CD4-positive, alpha-beta T cell treated with Interleukin-1 beta for 1 hour (primary cell): ENCODE results near the gene USP6.
A peak's percentile ranks its signal among the peaks of the same experiment; 100 is the strongest.
"Not testable (repeated sequence)": the region's sequence is repeated elsewhere in the genome, so short reads cannot be mapped to it uniquely, and the experiment has no call there.

Experiments
- DNase-seq, 2 donors: peaks; one replicate each; pipeline ENCODE4 v3.0.0-alpha.2; 2020 to 2022

The USP6 gene

DNA sequence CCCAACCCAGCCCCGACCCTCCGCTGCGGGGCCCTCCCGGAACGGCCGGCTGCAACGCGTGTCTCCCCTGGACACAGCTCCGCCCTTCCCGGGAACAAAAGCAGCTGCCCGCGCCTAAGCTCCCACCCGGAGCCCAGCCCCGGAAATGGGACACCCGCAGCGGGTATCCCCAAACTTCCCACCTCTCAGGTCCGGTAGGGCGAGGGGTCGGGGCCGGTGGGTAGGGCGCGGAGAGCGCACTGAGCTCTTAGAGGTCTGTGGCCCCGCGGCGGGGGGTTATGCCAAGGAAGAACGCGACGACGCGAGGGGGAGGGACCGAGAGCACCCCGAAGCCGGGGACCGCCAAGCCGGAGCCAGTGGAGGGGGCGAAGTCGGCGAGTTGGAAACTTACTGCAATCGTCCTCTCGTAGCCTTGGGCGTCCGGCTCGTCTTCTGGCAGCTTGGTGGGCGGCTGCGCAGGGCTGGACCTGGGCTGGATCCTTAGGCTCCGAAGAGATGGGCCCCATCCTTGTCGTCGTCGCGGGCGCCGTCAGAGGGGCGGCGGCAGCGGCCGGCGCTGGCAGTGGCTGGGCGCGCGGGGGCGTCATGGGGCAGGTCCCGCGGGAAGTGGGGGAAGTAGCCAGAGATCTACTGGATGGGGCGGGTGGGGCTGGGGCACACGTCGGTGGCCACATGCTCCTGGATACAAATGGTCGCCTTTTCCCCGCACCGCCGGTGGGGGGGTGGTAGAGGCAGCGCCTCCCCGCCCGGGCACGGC is 6.9 kb downstream of the USP6 start:
- peak in 1 of 2 donors; percentile 12 for DNase-seq

DNA sequence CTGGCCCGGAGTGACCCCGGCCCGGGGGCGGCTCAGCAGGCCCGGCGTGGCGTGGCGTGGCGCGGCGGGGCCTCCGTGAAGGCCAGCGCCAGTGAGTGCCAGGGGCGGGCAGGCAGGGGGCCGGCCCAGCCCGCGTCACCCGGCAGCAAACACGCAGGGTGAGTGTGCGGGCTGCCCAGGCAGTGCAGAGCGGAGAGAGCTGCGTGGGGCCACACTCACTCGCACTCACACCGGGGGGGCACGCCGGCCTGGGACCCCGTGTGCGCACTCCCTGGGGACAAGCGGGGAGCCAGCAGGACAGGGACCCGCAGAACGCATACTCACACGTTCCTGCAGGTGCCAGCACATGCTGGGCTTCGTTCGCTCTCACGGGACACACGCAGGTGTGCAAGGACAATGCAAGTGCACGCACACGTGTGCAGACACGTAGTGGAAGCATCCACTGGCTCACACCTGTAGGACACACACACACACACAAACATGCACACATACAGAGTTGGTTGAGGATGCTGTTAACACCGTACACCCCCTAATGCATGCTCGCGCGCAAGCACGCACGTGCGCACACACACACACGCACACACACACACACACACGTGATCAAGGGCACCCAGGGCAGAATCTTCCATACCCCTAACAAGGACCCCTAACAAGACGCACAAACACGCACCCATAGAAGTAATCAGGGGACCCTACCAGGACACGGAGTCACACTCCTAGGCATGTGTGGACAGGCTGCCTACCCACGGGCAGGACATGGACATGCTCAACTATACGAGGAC is 7.7 kb downstream of the USP6 start:
- DNase-seq = no peak

DNA sequence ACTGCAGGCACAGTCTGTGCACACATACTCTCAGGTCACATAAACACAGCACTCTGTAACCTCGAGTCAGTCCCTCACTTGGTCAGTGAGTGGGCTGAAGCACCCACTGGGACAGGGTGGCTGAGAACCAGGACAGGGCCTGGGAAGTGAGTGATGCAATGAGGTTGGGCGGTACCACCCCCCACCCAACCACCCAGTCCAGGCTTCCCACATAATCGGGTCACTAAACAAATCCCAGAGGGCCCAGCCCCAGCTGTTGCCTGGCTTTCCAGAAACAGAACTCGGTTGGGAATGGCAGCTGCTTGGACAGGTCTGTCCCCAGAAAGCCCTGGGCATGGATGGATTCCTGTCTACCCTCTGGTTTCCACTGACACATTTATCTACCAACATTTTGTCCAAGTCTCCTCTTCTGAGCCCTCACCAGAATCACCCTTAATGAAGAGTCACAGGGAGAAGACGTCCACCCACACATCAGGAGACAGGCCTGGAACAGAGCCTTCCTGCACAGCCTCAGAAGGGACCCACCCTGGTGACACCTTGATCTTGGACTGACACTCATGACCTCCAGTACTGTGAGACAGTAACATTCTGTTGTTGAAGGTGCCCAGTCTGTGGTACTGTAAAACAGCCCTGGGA is 8.4 kb downstream of the USP6 start:
- not testable (repeated sequence) for DNase-seq

DNA sequence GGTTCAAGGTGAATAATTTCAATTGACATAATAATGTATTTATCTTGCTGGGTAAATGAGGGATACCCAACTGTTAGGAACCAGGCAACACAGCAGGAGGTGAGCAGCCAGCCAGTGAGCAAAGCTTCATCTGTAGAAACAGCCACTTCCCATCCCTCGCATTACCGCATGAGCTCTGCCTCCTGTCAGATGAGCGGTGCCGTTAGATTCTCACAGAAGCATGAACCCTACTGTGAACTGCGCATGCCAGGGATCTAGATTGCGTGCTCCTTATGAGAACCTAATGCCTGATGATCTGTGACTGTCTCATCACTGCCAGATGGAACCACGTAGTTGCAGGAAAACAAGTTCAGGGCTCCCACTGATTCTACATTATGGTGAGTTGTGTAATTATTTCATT is 9.1 kb downstream of the USP6 start:
- not testable (repeated sequence) for DNase-seq

DNA sequence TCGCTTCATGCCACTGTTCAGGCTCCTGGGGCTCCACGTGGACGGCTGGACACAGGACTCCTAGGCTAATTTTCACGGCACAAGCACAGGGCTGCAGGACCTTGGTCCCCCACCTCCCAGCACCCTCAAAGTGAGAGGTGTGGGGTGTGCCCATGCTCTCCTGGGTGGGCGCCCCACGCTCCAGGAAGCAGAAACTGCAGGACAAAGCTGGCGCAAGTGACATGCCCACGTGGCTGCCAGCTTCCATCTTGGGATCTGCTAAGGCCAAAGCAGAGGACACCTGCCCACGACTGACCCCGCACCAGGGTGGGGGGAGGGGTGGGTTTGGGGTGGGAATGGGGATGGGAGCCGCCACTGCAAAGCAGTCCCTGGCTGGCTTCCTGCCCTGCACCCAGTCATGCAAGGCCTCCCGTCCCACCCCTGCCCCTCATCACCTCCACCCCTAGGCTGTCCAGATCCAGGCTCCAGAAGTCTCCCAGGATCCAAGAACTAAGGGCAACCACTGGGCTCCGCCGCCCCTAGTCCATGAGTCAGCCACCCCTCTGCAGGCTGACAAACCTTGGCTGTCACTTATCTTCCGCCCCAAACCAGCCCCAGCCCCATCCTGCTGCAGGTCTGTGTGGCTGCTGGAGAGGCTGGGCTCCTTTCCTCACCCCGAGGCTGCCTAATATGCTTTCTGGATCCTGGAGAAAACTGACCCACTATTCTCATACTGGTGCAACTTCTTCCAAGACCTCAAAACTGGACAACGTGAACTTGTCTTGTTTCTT is 11.1 kb downstream of the USP6 start:
- DNase-seq = no peak

DNA sequence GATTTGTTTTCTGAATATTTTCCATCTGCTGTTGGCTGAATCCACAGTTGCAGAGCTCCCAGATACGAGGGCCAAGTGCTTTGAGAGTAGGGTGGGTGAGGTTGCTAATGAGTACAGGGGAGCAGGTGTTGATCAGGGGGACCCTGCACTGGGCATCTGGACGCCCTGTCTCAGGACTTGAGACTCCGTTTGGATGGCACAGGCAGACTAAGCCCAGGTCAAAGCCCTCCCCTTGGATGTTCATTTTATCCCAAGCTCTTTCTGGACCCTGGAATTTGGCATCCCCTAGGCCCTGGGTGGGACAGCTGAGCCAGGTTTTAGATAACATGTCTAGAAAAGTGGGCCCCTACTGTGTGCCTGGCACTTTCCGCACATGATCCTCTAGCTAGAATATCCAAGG is 12.1 kb downstream of the USP6 start:
- DNase-seq = no peak

DNA sequence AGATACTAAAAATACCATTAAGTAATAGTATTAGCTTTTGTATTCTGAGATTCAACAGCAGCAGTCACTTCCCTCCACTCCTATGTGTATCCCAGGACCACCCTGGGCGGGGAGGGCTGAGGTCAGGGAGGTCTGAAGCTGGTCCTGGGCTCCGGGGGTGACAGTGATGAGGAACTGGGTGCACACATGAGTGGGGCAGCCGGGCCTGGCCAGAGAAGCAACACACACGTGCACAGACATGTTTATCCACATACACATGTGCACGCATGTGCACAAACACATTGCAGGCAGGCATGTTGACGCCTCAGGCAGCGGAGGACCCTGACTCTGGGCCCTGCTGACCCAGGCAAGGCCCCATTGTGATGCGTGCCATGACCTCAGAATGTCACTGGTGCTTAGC is 12.6 kb downstream of the USP6 start:
- DNase-seq = not testable (repeated sequence)

DNA sequence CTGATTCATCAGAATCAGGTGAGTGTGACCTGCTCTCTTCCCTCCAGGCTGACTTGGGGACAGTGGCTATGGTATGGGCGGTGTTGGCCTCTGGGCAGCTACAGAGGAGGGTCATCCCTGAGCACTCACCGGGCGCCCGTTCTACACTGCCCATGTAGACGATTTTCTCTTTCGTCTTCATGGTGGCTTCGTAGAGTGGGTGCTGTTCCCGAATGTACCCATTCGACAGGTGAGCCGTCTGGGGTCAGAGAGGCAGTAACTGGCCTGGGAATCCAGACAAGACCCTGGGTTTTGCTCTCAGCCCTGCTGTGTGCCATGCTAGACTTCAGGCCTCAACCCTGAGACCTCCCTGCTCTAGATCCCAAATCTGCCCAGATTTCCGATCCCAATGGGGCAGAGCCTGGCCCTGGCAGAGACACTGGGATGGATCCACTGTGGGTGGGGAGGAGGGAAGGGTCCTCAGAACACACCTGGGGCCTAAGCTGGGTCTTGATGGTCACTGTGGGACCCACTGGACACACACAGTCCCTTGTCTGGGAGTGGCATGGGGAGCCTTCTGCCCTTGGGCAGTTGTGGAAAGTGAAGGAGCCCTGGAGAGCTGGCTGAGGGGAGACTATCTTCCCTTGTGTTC is 13.2 kb downstream of the USP6 start:
- DNase-seq = no peak

DNA sequence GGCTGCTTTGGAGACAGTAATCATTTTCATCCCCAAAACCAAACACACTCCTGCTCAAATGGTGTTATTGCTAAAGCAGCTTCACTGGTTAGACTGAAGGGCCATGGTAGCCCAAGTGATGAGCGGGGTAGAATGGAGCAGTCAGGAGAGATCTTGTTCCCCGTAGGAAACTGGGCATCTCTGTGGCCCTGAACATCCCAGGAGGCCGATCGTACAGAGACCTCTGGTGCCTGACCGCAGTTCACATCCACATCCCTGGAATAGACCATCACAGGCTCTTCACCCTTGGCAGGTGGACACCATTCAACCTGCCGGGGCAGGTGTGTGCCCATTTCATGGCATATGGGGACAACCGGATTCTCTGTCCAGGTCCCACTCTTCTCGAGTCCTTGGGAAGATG is 13.9 kb downstream of the USP6 start:
- not testable (repeated sequence) for DNase-seq

DNA sequence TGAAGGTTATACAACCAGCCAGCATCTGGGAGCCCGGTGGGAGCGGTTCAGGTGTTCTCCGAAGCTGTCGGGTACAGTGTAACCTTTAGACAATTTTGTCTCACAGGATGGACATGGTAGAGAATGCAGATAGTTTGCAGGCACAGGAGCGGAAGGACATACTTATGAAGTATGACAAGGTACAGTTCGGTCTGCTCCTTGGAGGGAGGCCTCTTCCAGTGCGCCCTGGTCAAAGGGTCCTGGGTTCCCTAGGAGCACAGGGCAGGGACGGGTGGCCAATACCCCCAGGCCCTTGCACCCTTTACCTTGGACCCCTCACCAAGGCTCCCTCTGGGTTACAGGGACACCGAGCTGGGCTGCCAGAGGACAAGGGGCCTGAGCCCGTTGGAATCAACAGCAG is 14.4 kb downstream of the USP6 start:
- DNase-seq = not testable (repeated sequence)

DNA sequence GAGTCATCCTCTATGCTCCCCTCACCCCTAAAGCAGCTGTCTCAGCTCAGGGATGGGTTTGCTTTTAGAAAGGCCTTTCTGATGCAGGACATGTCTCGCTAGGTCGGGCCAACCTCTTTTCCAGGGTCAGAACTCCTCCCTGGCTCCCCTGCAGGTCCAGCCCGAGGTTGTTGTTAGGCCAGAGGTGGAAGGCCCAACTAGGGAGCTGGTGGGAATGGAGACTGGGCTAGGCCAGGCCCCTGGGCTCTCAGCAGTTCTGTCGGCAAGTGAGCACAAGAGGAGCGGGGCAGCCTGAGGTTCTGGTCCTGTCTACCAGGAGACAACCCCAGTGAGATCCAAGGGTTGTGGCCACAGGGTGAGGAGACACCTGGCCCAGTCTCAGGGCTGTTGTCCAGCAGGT is 14.9 kb downstream of the USP6 start:
- DNase-seq = not testable (repeated sequence)

DNA sequence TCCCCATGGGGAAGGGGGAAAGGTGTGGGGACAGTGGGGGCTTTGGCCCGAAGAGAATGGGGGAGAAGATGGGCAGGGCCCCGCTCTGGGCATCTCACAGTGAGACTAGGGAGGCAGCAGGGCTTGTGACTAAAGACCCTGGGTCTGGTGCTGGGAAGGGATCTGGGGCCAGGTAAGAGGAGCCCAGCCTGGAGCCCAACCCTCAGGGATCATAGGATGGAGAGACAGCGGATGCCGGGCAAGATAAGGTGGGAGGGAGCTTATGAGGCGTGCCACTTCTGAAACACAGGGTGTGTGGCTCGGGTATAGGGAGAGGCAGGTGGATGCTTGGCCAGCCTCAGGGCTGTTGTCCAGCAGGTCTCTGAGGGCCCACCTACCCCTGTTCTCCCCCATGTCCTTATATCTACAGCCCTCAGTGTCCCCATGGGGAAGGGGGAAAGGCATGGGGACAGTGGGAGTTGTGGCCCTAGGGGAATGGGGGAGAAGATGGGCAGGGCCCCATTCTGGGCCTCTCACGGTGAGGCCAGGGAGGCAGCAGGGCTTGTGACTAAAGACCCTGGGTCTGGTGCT is 15.4 kb downstream of the USP6 start:
- DNase-seq = no peak

DNA sequence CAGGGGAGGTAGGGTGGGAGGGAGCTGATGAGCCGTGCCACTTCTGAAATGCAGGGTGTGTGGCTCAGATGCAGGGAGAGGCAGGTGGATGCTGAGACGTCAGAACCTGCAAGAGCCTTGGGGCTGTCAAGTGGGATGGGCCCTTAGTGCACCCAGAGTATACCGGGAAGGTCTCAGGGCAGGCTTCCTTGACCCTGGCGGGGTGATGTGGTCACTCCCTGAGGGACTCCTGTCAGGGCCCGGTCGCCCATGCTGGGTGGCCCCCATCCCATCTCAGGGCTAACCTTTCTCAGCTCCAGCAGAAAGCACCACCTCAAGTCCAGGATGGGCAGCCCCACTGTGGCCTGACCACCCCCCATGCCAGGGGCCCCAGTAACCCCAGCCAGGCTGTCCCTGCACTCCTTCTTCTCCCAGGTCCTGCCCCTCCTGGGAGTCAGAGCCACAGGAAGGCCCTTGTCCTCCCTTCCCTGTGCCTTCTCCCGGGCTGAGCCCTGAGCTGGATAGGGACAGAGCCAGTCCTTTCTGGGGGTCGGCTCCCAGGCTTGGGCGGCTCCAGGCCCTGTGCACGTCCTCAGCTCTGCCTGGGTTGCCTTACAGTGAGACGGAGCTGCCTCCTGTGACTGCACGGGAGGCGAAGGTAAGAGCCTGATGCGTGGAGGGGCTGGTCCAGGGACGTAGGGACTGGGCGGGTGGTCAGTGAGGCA is 16.1 kb downstream of the USP6 start:
- not testable (repeated sequence) for DNase-seq

DNA sequence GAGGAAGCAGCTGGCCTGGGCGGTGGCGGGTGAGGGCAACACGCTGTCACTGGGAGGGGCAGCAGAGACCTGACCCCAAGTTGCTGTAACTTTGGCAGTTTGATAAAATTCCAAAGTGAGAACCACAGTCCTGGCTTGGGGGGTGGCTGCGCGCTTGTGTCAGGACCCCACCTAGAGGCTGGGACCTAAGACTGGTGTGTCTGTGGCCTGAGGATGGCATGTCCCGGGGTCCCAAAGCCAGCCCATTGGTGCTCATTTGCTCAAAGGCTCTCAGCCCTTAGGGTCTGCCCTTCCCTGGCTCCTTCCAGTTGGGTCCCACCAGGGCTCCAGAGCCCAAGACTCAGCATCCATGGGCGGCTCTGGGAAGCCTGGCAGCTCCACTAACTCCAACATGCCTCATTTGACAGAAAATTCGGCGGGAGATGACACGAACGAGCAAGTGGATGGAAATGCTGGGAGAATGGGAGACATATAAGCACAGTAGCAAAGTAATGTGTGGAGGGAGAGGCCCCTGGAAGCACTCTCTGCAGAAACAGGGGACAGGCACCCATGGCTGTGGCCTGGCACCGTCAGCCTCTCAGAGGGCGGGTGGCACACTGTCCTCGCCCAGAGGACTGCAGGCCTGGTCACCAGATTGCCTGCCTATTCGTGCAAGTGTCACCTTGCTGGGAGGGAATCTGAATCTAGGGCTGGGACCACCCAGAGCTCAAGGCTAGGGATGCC is 16.8 kb downstream of the USP6 start:
- not testable (repeated sequence) for DNase-seq

DNA sequence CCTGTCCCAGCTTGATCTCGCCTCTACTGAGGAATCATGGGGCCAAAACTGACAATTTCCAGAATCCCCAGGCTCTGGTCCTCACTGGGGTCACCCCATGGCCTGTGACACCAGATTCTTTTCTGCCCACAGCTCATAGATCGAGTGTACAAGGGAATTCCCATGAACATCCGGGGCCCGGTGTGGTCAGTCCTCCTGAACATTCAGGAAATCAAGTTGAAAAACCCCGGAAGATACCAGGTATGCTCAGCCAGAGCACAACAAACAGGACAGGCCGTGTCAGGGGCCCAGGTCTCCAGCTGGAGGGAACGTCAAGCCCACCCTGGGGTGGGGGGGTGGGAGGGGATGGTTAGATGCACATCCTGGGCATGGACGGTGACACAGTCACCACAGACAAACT is 17.5 kb downstream of the USP6 start:
- DNase-seq = no peak

DNA sequence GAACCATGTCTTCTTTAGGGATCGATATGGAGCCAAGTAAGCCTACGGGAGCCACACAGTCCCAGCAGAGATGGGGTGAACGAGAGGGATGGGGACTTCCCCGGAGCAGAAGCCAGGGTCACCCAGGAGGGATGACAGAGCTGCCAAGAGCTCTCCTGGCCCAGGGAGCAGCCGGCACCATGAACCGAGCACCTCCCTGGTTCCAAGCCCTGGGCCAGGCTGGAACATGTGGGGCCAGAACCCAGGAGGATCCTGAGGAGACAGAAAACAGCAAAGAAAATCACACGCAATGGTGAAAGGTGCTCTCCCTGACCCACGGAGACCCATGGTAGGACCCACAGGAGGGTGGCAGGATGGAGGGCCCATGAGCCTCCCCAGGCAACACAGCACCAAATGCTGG is 18.1 kb downstream of the USP6 start:
- DNase-seq = not testable (repeated sequence)

DNA sequence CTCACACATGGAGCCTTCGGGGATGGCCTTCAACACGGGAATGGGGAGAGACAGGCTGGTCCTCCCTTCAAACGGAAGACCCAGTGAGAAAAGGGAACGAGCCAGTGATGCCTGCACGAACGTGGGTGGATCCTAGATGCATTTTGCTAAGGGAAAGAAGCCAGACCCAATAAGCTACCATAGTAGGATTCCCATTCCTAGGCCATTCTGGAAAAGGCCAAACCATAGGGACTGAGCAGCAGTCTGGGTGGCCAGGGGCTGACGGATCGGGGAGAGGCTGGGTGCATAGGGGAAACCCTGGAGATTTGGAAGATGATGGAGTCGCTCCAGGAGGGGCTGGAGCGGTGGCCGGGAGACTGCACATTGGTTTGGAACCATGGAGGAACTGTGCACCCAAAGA is 18.7 kb downstream of the USP6 start:
- DNase-seq = not testable (repeated sequence)

DNA sequence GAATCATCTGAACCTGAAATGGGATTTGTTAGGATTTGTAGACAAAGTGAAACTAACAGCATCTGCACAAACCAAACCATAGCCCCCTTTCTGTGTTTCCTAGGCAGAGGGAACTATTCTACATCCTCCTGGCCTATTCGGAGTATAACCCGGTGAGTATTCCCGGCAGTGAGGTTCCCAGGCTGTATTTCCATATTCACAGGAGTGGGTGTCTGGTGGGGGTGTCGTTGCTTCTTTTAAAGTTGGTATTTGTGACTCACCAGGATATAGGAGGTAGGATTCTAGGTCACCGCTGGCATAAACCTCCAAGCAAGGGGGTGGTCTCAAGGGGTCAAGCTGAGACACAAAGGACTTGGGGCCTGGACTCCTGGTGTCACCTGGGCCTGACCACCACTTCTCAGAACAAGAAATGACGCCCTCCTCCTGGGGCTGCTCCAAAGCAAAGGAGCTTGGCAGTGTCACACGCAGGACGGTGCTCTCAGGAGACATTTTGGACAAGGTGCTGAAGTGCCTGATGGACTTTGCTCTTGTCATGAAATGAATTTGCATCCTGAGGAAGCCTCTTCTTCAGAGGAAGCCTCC is 19.4 kb downstream of the USP6 start:
- DNase-seq = not testable (repeated sequence)

DNA sequence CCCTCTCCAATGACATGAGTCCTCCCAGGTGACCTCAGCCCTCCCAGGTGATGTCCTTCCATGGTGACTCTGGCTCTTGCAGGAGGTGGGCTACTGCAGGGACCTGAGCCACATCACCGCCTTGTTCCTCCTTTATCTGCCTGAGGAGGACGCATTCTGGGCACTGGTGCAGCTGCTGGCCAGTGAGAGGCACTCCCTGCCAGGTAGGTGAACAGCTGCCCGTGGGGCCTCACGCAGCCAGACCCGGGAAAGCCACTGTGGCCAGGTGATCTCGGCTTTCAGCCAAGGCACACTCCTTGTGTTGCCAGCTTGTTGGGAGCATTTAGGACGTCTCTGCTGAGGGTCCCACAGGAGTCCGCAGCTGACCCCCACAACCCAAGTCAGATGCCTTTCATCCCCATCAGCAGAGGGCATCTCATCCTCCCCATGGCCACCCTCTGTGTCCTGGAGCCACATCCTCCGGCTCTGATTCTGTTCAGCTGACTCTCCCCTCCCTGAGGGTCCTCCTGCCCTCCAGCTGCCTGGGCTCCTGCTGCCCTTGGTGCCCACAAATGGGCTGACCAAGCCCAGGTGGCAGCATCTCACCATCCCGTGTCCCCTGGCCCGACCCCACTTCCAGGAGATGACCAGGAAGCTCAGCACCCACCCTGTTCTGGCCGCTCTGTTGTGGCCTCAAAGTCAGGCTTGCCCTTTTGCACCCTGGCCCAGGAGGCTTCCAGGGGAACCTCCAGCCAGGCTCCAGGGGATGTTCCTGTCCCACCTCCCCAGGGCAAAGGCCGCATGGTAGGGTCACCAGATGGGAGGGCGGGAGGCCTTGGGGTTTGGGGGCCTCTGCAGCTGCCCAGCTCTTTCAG is 20.1 kb downstream of the USP6 start:
- no peak for DNase-seq
